ENCODE results near the gene PPP1R8. TPM values are rescaled to one million over a fixed set of nuclear protein-coding genes. Genes with fewer than 3 reads are reported as not detected.
"Not testable (repeated sequence)": the region's sequence is repeated elsewhere in the genome, so short reads cannot be mapped to it uniquely, and the experiment has no call there.

Gene PPP1R8
- total and polyA plus RNA-seq, 4 donors = 3.1 to 20.5 (median 17.5) TPM

DNA sequence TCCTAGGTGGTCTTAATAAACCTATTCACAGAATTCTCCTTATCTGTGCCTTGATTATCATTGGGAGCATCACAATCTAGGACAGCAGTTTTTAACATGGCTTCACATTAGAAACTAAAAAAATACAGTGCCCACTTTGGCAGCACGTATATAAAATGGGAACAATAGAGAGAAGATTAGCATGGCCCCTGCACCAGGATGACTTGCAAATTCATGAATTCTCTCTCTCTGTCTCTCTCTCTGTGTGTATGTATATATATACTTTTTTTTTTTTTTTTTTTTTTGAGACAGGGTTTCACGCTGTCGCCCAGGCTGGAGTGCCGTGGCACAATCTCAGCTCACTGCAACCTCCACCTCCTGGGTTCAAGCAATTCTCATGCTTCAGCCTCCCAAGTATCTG is 6.2 kb upstream of the PPP1R8 start (continued):
- TF ChIP-seq RAD21 (IDR thresholded peaks at IDR 0.05) = no peak
- TF ChIP-seq EGR1 (IDR thresholded peaks at IDR 0.05; ENCODE audit: low read depth in 2 of 2) = no peak
- TF ChIP-seq HNF4G (IDR thresholded peaks at IDR 0.05) = no peak
- TF ChIP-seq HNF4A (conservative IDR thresholded peaks at IDR 0.05) = no peak
- no peak for TF ChIP-seq TAF1 (conservative IDR thresholded peaks at IDR 0.05)

- Histone ChIP-seq H3K4me1 (ENCODE audit: control insufficient read depth in 4 of 4, insufficient read depth in 4 of 4, low read length in 3 of 4) (peaks cover 0 to 20% (median 13%) of the 10 kb centered on the region in 4 donors), H3K36me3 (ENCODE audit: control insufficient read depth in 4 of 4, insufficient read depth in 3 of 4, low read depth in 1 of 4, low read length in 3 of 4) (peaks cover 0 to 11% (median 7%) of the 10 kb centered on the region in 4 donors)
- not testable (repeated sequence) for H3K4me3 ChIP-seq (ENCODE audit: low read depth in 1 of 3, low read length in 3 of 3); H3K27me3 ChIP-seq (ENCODE audit: control insufficient read depth in 4 of 4, insufficient read depth in 4 of 4, low read length in 3 of 4); H3K27ac ChIP-seq (ENCODE audit: low read depth in 1 of 2, low read length in 2 of 2); DNase-seq (ENCODE audit: low spot score); H3K9ac ChIP-seq (ENCODE audit: low read depth in 1 of 2, low read length in 2 of 2); H3K9me3 ChIP-seq (ENCODE audit: control insufficient read depth in 4 of 4, low read length in 3 of 4)
- WGBS = 67% methylated on average over 3 of the region's 4 CpGs
These were observed 1.1 kb upstream of the PPP1R8 start for GRCh38 chr1:27829339-27829960.

DNA sequence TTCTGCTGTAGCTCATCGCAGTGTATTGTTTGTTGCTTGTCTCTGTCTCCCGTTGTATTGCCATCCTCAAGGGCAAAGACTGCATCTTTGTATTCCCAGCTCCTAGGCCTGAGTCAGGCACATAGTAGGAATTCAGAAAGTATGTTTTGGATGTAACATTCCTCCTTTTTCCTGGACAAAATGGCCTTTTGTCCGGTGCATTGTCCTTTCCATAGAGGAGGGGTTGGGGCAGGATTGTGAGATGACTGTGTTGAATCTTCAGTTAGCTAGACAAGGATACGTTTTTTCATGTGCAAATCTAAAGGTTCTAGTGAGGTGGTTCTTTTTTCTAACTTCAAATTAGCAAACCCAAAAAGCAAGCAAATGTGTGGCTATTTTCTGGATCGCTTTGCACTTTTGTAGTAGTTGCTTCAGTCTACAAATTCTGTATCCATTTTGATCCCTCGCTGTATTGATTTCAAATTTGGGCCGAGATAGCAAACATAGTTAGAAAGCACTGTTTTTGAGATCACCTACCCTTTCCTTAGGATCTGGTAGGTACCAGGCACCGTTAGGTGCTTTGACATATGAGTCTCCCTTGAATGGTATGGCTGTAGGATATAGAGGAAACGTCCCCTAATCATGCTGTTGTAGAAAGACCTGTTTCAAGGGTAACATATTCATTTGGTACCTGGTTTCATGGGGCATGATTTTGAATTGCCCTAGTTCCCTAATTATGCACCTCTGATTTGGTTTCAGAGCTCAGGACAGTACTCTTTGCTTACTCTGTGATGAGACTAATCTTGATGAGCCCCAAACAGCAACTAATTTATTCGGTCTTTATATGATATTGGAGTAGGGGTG is 1.2 kb downstream of the PPP1R8 start:
- 53% methylated on average over 10 of the region's 10 CpGs for WGBS
- Histone ChIP-seq H3K27ac (ENCODE audit: low read depth in 1 of 2, low read length in 2 of 2) (no peak overlapping the region), H3K4me1 (ENCODE audit: control insufficient read depth in 4 of 4, insufficient read depth in 4 of 4, low read length in 3 of 4) (peaks cover 0 to 20% (median 13%) of the 10 kb centered on the region in 4 donors), H3K4me3 (ENCODE audit: low read depth in 1 of 3, low read length in 3 of 3) (peak overlapping the region; percentile 82 to 91 (median 89)), H3K27me3 (ENCODE audit: control insufficient read depth in 4 of 4, insufficient read depth in 4 of 4, low read length in 3 of 4) (no peaks in the 10 kb centered on the region), H3K36me3 (ENCODE audit: control insufficient read depth in 4 of 4, insufficient read depth in 3 of 4, low read depth in 1 of 4, low read length in 3 of 4) (peaks cover 0 to 11% (median 8%) of the 10 kb centered on the region in 4 donors), H3K9me3 (ENCODE audit: control insufficient read depth in 4 of 4, low read length in 3 of 4) (no peaks in the 10 kb centered on the region), H3K9ac (ENCODE audit: low read depth in 1 of 2, low read length in 2 of 2) (no peak overlapping the region)
- TF ChIP-seq GABPA (IDR thresholded peaks at IDR 0.05 in 1 of 2, conservative IDR thresholded peaks at IDR 0.05 in 1 of 2) (no peak), HNF4G (IDR thresholded peaks at IDR 0.05) (no peak), EGR1 (IDR thresholded peaks at IDR 0.05; ENCODE audit: low read depth in 2 of 2) (no peak), MAX (IDR thresholded peaks at IDR 0.05) (no peak), JUND (IDR thresholded peaks at IDR 0.05) (no peak), RAD21 (IDR thresholded peaks at IDR 0.05) (no peak)
- DNase-seq (ENCODE audit: low spot score) = no peak

DNA sequence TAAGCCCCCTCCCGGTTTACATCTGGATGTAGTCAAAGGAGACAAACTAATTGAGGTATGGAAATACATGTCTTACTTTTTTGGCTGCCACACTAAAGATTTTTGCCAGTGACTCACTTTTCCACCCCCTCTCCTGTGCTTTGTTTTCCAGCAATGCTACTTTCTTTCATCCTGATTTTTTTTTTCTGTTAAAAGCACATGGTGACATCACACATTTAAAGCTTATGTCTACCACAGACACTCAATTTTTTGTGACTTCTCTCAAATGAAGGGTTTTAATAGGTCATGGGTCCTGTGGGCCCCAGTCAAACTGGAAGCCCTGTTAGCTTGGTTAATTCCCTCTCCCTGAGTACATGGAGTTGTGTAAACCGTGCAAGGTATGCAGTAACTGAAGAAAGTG is 2.2 kb downstream of the PPP1R8 start:
- 91% methylated on average over 2 of the region's 2 CpGs for WGBS

More for the DNA sequence above, 2.2 kb downstream of the PPP1R8 start:
- no peak overlapping the region for H3K27ac ChIP-seq (ENCODE audit: low read depth in 1 of 2, low read length in 2 of 2)
- H3K4me3 ChIP-seq (ENCODE audit: low read depth in 1 of 3, low read length in 3 of 3) = no peak overlapping the region
- peaks cover 0 to 11% (median 8%) of the 10 kb centered on the region in 4 donors for H3K36me3 ChIP-seq (ENCODE audit: control insufficient read depth in 4 of 4, insufficient read depth in 3 of 4, low read depth in 1 of 4, low read length in 3 of 4)
- no peaks in the 10 kb centered on the region for H3K27me3 ChIP-seq (ENCODE audit: control insufficient read depth in 4 of 4, insufficient read depth in 4 of 4, low read length in 3 of 4)
- H3K4me1 ChIP-seq (ENCODE audit: control insufficient read depth in 4 of 4, insufficient read depth in 4 of 4, low read length in 3 of 4) = peaks cover 0 to 20% (median 13%) of the 10 kb centered on the region in 4 donors
- H3K9ac ChIP-seq (ENCODE audit: low read depth in 1 of 2, low read length in 2 of 2) = no peak overlapping the region
- DNase-seq (ENCODE audit: low spot score) = no peak
- no peak for TF ChIP-seq HNF4A (conservative IDR thresholded peaks at IDR 0.05)
- TF ChIP-seq FOXA1 (IDR thresholded peaks at IDR 0.05) = no peak
- TF ChIP-seq FOXA2 (IDR thresholded peaks at IDR 0.05) = no peak
- TF ChIP-seq, protein P1, sequence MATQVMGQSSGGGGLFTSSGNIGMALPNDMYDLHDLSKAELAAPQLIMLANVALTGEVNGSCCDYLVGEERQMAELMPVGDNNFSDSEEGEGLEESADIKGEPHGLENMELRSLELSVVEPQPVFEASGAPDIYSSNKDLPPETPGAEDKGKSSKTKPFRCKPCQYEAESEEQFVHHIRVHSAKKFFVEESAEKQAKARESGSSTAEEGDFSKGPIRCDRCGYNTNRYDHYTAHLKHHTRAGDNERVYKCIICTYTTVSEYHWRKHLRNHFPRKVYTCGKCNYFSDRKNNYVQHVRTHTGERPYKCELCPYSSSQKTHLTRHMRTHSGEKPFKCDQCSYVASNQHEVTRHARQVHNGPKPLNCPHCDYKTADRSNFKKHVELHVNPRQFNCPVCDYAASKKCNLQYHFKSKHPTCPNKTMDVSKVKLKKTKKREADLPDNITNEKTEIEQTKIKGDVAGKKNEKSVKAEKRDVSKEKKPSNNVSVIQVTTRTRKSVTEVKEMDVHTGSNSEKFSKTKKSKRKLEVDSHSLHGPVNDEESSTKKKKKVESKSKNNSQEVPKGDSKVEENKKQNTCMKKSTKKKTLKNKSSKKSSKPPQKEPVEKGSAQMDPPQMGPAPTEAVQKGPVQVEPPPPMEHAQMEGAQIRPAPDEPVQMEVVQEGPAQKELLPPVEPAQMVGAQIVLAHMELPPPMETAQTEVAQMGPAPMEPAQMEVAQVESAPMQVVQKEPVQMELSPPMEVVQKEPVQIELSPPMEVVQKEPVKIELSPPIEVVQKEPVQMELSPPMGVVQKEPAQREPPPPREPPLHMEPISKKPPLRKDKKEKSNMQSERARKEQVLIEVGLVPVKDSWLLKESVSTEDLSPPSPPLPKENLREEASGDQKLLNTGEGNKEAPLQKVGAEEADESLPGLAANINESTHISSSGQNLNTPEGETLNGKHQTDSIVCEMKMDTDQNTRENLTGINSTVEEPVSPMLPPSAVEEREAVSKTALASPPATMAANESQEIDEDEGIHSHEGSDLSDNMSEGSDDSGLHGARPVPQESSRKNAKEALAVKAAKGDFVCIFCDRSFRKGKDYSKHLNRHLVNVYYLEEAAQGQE (IDR thresholded peaks at IDR 0.05) = no peak
- TF ChIP-seq, protein P2, sequence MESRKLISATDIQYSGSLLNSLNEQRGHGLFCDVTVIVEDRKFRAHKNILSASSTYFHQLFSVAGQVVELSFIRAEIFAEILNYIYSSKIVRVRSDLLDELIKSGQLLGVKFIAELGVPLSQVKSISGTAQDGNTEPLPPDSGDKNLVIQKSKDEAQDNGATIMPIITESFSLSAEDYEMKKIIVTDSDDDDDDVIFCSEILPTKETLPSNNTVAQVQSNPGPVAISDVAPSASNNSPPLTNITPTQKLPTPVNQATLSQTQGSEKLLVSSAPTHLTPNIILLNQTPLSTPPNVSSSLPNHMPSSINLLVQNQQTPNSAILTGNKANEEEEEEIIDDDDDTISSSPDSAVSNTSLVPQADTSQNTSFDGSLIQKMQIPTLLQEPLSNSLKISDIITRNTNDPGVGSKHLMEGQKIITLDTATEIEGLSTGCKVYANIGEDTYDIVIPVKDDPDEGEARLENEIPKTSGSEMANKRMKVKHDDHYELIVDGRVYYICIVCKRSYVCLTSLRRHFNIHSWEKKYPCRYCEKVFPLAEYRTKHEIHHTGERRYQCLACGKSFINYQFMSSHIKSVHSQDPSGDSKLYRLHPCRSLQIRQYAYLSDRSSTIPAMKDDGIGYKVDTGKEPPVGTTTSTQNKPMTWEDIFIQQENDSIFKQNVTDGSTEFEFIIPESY (IDR thresholded peaks at IDR 0.05) = no peak
- TF ChIP-seq SP1 (IDR thresholded peaks at IDR 0.05) = no peak
- no peak for TF ChIP-seq GABPA (IDR thresholded peaks at IDR 0.05 in 1 of 2, conservative IDR thresholded peaks at IDR 0.05 in 1 of 2)
- TF ChIP-seq RAD21 (IDR thresholded peaks at IDR 0.05) = no peak
- no peak for TF ChIP-seq YY1 (IDR thresholded peaks at IDR 0.05)
- no peak for TF ChIP-seq TAF1 (conservative IDR thresholded peaks at IDR 0.05)
- no peak for TF ChIP-seq EGR1 (IDR thresholded peaks at IDR 0.05; ENCODE audit: low read depth in 2 of 2)
- no peak for TF ChIP-seq RXRA (IDR thresholded peaks at IDR 0.05)
- no peak for TF ChIP-seq NR2F2 (IDR thresholded peaks at IDR 0.05)
- no peak for TF ChIP-seq HNF4G (IDR thresholded peaks at IDR 0.05)
- no peaks in the 10 kb centered on the region for H3K9me3 ChIP-seq (ENCODE audit: control insufficient read depth in 4 of 4, low read length in 3 of 4)
